ENCODE measurements around the gene FLYWCH2.

DNA sequence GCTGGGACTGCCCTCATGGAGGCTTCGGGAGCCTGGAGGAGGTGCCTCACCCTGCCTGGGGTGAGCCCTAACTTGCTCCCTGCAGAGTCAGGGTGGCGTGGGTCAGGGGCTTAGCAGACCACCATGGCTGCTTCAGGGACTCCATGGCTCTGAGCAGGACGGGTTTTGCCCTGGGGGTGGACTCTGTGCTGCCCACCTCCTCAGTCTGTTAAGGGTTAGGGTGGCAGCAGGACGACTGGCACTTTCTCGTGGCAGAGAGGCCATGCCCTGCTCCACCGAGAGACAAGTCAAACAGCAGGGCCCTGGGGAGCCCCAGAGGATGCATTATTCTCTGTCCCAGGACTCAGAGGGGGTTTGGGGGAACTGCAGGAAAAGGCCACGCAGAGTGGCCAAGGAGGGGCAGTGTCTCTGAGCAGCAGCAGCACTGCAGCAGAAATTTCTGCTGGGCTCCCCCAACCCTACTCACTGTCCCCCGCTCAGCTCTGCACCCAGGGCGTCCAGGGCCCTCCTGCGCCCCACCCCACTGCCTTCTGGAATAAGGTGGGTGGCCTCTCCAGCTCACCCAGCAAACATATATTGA, 23.2 kb upstream of the FLYWCH2 start:
- TF ChIP-seq EZH2 (IDR thresholded peaks at IDR 0.05) (no peak), POLR2AphosphoS5 (IDR thresholded peaks at IDR 0.05; ENCODE audit: borderline replicate concordance, low read depth, low read length) (no peak), FOXP2 (optimal IDR thresholded peaks at IDR 0.05; ENCODE audit: control extremely low read depth, extremely low read length, insufficient read depth) (no peak)

Measured in SK-N-MC (cell line).